HL-60/S4 treated with phorbol 12-myristate 13-acetate at 8.2 ng/mL for 4 days and 3 days (cell line): ENCODE data around the gene NMRK2.
"Not testable (repeated sequence)": the region's sequence is repeated elsewhere in the genome, so short reads cannot be mapped to it uniquely, and the experiment has no call there.

Source experiments
- in situ Hi-C: fragments of 300-500 bp; cut with MboI; formaldehyde crosslinking; loops from 2 replicates; pipeline ENCODE4 v1.15.0; 2022; ENCODE audit warnings: low sequenced_read_pairs

Gene NMRK2

DNA sequence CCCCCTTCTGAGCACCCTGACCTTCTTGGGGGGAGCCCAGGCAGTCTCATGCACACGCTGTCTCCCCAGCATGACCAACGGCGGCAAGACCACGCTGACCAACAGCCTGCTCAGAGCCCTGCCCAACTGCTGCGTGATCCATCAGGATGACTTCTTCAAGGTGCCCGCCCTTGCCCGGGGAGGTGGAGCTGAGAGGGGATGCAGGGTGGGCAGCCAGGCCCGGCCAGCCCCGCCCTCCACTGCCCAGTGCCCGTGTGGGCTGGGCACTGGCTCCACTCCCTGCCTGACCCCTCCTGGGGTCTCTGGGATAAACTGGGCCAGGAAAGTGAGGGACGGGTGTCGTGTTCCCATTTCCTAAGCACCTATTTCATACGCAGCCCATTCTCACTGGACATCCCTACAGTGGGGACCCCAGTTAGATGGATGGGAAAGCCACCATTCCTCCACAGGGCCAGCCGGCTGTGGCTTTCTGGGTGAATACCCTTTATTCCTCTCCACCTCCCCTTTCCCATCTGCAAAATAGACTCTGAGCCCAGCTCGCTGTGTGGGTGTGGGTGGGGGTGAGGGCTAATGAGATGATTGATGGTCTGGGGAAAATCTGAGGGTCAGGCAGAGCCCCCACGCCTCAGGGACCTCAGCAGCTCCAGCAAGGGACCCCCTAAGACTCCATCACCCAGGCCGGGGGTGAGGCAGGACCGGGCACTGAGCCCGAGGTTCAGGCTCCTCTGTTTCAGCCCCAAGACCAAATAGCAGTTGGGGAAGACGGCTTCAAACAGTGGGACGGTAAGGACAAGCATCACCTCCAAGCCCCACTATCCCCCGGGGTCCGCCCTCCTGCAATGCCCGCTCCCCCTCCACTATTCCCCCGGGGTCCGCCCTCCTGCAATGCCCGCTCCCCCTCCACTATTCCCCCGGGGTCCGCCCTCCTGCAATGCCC lies 3.9 kb downstream of the NMRK2 start:
- in situ Hi-C loops: no loop called here

DNA sequence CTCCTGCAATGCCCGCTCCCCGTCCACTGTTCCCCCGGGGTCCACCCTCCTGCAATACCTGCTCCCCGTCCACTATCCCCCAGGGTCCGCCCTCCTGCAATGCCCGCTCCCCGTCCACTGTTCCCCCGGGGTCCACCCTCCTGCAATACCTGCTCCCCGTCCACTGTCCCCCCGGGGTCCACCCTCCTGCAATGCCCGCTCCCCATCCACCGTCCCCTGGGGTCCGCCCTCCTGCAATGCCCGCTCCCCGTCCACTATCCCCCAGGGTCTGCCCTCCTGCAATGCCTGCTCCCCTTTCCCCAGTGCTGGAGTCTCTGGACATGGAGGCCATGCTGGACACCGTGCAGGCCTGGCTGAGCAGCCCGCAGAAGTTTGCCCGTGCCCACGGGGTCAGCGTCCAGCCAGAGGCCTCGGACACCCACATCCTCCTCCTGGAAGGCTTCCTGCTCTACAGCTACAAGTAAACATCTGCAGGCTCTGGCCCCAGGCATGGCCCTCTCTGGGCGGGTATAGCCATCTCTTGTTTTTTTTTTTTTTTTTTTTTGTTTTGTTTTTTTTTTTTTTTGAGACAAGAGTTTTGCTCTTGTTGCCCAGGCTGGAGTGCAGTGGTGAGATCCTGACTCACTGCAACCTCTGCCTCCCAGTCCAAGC lies 5.6 kb downstream of the NMRK2 start:
- in situ Hi-C loops: not testable (repeated sequence)

- in situ Hi-C loops: no loop called here
Measured at GRCh38 chr19:3942790-3943409, 10.0 kb downstream of the NMRK2 start.

- in situ Hi-C loops: no loop called here
Measured at GRCh38 chr19:3944018-3944721, 11.3 kb downstream of the NMRK2 start.

DNA sequence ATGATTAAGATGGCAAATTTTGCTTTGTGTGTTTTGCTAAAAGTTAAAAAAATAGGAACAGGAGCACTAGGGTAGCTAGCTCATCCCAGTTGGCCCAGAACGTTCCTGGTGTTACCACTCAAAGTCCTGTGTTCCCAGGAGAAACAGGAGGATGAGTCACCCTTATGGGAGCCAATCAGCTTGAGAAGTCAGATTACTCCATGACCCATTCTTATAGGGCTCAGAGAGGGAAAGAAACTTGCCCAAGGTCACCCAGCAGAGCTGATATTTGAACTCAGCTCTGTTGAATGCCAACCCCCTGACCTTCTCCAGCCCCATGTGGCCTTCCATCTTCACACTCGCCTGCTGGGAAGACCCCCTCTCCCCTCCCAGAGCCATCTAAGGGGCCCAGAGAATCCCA lies 13.0 kb downstream of the NMRK2 start:
- in situ Hi-C loops: no loop called here

GRCh38 chr19:3947316-3947933 lies 14.6 kb downstream of the NMRK2 start:
- in situ Hi-C loops: not testable (repeated sequence)

DNA sequence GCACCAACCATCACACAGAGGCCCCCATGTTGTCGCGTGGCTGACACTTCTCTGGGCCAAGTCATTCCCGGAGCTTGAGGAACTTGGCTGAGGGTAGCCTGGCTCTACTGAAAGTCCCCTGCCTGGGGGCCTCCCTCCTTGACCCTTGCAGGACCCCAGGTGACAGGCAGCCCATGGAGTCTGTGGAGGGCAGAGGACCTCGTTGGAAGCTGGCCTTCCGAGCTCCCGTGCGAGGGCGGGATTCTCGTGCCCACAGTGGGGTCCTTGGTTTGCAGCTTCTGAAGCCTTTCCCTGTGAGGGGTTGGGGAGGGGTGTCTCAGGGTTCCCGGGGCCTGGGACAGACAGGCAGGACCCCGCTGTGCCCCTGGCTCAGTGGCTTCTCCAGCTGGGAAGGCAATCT lies 16.4 kb downstream of the NMRK2 start:
- in situ Hi-C loops: no loop called here

DNA sequence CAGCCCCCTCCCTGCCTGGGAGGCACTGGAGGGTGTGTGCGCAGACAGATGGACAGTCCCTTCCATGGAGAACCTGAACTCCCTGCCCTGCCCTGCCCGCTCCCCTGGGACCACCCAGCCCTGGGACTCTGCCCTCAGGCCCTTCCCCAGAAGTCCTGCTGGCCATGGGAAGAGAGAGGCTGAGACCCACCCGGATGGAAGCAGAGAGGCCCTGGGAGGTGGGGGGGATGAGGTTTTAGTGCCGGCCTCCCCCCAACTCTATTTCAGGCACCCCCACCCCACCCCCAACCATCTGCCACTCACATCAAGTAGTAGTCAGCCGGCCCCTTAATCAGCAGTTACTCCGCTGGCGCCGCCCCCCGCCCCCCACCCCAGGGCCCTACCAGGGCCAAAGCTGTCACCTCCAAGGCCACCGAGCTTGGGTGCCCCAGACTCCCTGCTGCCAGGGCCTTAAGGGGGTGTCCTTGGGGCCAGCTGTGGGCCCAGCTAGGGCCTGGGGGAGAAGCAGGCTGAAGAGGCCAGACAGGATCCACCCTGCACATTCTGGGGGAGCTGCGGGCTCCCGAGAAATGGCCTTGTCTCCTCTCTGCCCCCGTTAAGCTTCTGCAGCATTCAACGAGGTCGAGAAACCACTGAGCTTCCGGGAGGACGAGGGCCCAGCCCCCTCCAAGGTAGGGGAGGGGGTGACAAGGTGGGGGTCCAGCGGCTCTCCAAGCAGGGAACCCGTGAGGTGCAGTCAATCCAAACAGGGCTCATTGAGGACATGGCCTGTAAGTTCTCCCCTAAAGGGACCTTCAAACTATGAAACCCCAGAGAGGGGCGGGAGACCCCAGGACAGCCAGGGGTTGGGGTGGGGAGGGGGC lies 17.4 kb downstream of the NMRK2 start:
- in situ Hi-C loops: no loop called here

GRCh38 chr19:3950871-3951861 lies 18.3 kb downstream of the NMRK2 start:
- in situ Hi-C loops: no loop called here

- in situ Hi-C loops: not testable (repeated sequence)
Measured at GRCh38 chr19:3952755-3953276, 19.9 kb downstream of the NMRK2 start.

DNA sequence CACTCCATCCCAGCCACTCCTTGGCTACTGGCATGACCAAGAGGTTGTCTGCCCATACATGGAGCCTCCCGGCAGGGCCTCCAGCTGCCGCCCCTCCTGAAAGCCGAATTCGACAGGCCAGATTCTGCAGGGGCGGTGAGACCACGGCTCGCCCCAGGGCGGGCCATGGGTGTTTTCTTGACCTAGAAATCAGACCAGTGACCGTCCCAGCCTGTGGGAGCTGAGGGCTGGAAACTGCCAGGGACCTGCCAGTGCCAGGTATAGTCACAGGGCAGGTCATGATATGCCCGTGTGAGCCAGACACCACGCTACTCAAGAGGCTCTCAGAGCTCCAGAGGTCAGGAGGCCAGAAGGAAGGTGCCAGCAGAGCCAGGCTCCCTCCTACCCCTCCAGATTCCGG lies 21.2 kb downstream of the NMRK2 start:
- in situ Hi-C loops: no loop called here

DNA sequence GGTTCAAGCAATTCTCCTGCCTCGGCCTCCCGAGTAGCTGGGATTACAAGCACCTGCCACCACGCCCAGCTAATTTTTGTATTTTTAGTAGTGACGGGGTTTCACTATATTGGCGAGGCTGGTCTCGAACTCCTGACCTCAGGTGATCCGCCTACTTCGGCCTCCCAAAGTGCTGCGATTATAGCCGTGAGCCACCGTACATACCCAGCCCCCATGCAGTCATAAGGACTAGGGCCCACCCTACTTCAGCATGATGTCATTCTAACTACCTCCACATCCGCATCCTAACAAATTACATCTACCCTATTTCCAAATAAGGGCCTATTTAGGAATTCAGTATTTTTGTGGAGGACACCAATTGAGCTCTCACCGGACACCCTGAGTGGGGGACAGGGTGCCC lies 22.4 kb downstream of the NMRK2 start:
- in situ Hi-C loops: not testable (repeated sequence)

- in situ Hi-C loops: no loop called here
Measured at GRCh38 chr19:3955688-3956087, 22.8 kb downstream of the NMRK2 start.

DNA sequence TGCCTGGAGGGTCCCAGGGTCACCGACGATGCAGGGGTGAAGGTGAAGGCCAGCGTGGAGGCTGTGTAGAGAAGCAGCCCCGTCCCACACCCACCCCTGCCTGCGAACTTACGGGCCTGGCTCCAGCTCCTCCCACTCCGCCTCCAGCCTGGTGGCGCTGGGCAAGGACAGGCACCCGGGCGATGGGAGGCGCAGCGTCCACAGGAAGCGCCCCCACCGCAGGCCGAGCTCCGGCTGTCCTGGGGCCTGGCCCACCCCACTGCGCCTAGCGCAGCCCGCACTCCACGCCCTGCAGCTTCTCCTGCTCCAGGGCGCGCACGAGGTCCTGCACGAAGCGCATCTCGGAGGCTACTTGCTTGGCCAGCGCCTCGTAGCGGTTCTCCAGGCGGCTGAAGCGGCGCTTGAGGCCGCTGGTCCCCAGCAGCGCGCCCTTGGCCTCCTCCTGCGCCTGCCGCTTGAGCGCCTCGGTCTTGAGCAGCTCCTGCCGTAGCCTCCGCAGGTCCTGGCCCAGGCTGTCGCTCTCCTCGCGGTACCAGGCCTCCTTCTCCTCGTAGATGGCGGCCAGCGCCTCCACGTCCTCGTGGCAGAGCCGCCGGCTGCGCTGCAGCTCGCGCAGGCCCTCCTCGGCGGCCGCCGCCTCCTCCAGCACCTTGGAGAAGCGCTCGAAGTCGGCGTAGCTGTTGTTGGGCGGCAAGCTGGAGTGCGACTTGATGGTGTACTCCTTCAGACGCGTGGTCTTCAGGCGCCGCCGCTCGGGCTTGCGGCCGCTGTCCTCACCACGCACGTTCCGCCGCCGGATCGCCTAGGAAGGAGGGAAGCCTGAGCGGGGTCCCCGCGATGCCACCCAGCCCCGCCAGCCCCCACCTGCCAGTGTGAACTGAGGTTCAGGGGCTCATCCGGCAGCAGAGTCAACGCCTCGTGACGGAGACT lies 26.2 kb downstream of the NMRK2 start:
- in situ Hi-C loops: no loop called here

DNA sequence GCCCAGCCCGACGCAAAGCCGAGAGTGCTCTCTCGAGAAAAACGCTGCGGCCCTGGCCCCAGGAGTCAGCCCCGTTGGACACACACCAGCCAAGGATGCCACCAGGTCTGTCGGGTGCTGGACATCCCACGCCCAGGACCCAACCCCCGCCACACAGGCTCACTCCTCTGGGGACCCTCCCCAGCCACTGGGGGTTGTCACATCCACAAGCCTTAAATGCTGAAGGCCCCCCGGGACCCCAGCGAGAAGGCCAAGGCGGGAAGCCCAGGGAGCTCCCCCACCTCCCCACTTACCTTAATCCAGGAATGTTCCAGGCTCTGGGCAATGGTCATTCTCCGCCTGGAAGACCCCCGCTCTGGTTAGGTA lies 26.9 kb downstream of the NMRK2 start:
- in situ Hi-C loops: no loop called here

GRCh38 chr19:3961007-3961406 lies 28.1 kb downstream of the NMRK2 start:
- in situ Hi-C loops: no loop called here

- in situ Hi-C loops: no loop called here
Measured at GRCh38 chr19:3963458-3964255, 30.8 kb downstream of the NMRK2 start.
